Psoas muscle (tissue), 8 donors: ENCODE measurements around the gene RNF133. TPM values are rescaled to one million over a fixed set of nuclear protein-coding genes. Genes with fewer than 3 reads are reported as not detected.

Experiments
- ATAC-seq, 4 donors: fragments of 200-7000 bp; cut with Tn5 transposase; one replicate each; pipeline ENCODE4 v1.9.1; 2020; ENCODE audit warnings: moderate library complexity in 3 of 4, mild to moderate bottlenecking in 2 of 4
- DNase-seq, 2 donors: peaks; one replicate each; pipeline ENCODE4 v3.0.0-alpha.2; 2020
- H3K27ac ChIP-seq: fragments of 200-600 bp; one replicate; pipeline ENCODE4 v1.8.0; 2022
- H3K27me3 ChIP-seq, 3 donors: fragments of 200-600 bp in 1 of 3; one replicate each; pipeline versions ENCODE4 v1.6.1 to v1.8.0; 2013 to 2022; ENCODE audit warnings: low read length in 2 of 3, mild to moderate bottlenecking in 2 of 3, moderate library complexity in 1 of 3; ENCODE audit not compliant: insufficient read depth in 3 of 3
- H3K36me3 ChIP-seq, 2 donors: fragments of 200-600 bp in 1 of 2; one replicate each; pipeline versions ENCODE4 v1.6.1 to v1.8.0; 2013 to 2022; ENCODE audit warnings: low read depth in 1 of 2, mild to moderate bottlenecking in 1 of 2, moderate library complexity in 1 of 2; ENCODE audit not compliant: insufficient read depth in 1 of 2
- H3K4me1 ChIP-seq: fragments of 200-600 bp; one replicate; pipeline ENCODE4 v1.8.0; 2022
- H3K4me3 ChIP-seq: fragments of 200-600 bp; one replicate; pipeline ENCODE4 v1.8.0; 2022; ENCODE audit warnings: mild to moderate bottlenecking
- H3K9me3 ChIP-seq: fragments of 200-600 bp; one replicate; pipeline ENCODE4 v1.8.0; 2022
- CTCF ChIP-seq: fragments of 200-600 bp; IDR thresholded peaks from one replicate; pipeline ENCODE4 v1.8.0; 2022; ENCODE audit warnings: antibody characterized with exemption
- WGBS, 3 donors: extraction: QIAGEN DNeasy Blood & Tissue Kit; methylation state at CpG; one replicate each; pipeline versions ENCODE4 v1.1.6 to v1.1.7; 2013; 5-methylcytosine and 5-hydroxymethylcytosine counted together
- intact Hi-C, 2 donors: fragments of 100-400 bp; cut with DNase I; formaldehyde crosslinking; loops; one replicate each; pipeline versions ENCODE4 v1.11.0 to v1.14.2; 2022
- polyA plus RNA-seq, 3 donors: library from polyadenylated mRNA; stranded (reverse); fragments of 200-250 nt; gene quantifications; one replicate each; pipeline ENCODE4 v1.2.3, GENCODE V29; 2013
- total RNA-seq, 4 donors: library from RNA; stranded (reverse); fragmentation: NEBNext Ultra II Directional in 2 of 4; extraction: Animal tissue kit (Norgen Biotek cat#: 25700) in 2 of 4; gene quantifications; one replicate each; pipeline versions ENCODE4 v1.2.1 to v1.2.4, GENCODE V29; 2021 to 2023
- donor health status: healthy with polysubstance abuse.
- donor health status: DM: no; HTN: no; CAD: no; lungs with moderate emphysema.
- donor health status: Bipolar disorder and iron deficiency.
- donor health status: healthy.
- donor health status: DM: yes; HTN: yes; CAD: no.
- donor health status: DM: no; HTN: no; CAD: no.
- donor health status: DM: no; HTN: no; CAD: no.
- donor health status: DM: yes; HTN: yes; CAD: no.

Gene RNF133
- total and polyA plus RNA-seq, 7 donors: 0.16 TPM; not detected in 6

DNA sequence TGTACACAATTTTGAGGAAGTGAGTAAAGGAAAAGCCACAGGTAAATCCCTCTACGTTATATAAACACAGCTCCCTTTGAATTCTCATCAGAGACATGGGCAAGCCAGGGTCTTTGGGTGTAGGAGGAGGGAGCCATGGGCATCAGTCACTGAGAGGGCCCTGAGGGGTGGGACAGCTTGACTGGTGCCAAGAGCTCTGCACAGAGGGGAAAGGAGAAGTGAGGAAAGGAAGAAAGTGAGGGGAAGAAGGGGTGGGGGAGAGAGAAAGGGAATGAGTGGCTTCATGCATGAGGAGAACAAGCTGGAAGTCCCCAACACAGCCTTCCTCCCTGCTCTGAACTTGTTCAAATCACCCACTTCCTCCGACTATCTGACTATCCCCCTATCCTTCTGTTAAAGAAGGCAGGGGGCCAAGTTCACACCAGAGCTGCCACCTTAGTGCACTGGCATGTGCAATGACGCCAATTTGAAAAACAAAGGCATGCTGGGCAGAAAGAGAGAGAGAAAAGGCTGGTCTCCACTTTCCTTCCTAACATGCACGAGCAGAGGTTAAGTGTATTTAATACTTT, 20.2 kb upstream of the RNF133 start:
- WGBS, 3 donors: 61 to 70% (median 64%) methylated on average over 4 of the region's 4 CpGs
- H3K27me3 ChIP-seq: no peaks in the 10 kb centered on the region
- H3K36me3 ChIP-seq: no peaks in the 10 kb centered on the region
- no peak for DNase-seq
- intact Hi-C loops: no loop called here
- H3K9me3 ChIP-seq: no peaks in the 10 kb centered on the region
- no peak overlapping the region for H3K4me3 ChIP-seq
- no peak overlapping the region for H3K27ac ChIP-seq
- H3K4me1 ChIP-seq: no peaks in the 10 kb centered on the region
- no peak for ATAC-seq
- TF ChIP-seq CTCF: no peak

- Histone ChIP-seq H3K27ac (no peak overlapping the region), H3K4me3 (no peak overlapping the region), H3K27me3 (no peaks in the 10 kb centered on the region), H3K9me3 (no peaks in the 10 kb centered on the region), H3K36me3 (no peaks in the 10 kb centered on the region), H3K4me1 (no peaks in the 10 kb centered on the region)
- 91 to 95% (median 93%) methylated on average over 6 of the region's 6 CpGs for WGBS, 3 donors
- DNase-seq: no peak
- intact Hi-C loops: no loop called here
- no peak for TF ChIP-seq CTCF
- ATAC-seq: no peak
Measured at GRCh38 chr7:122717356-122718089, 18.6 kb upstream of the RNF133 start.

GRCh38 chr7:122715183-122715582, 16.3 kb upstream of the RNF133 start:
- ATAC-seq: no peak
- Histone ChIP-seq H3K36me3 (no peaks in the 10 kb centered on the region), H3K4me3 (no peak overlapping the region), H3K4me1 (no peaks in the 10 kb centered on the region), H3K27ac (no peak overlapping the region), H3K27me3 (no peaks in the 10 kb centered on the region), H3K9me3 (no peaks in the 10 kb centered on the region)
- intact Hi-C loops: no loop called here
- WGBS, 3 donors: 90 to 98% (median 92%) methylated on average over 3 of the region's 3 CpGs
- DNase-seq: no peak
- no peak for TF ChIP-seq CTCF

DNA sequence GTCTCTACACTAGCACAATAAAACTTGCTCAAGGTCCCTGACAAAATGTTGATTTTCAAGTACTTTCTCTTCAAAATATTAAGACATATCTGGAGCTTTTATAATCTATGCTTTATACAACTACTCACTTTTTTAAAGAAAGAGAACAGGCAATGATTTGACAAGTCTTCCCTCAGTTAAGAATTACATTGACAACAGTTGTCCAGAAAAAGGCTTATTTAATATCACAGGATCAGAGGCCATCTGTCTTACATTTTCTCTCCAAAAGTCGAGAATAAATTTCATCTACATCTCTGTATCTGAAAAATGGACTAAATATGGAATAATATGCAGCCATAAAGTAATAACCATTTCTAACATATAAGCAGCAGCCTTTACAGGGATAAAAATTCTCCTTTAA, 12.0 kb upstream of the RNF133 start:
- Histone ChIP-seq H3K4me3 (no peak overlapping the region), H3K4me1 (no peaks in the 10 kb centered on the region), H3K36me3 (no peaks in the 10 kb centered on the region), H3K9me3 (no peaks in the 10 kb centered on the region), H3K27ac (no peak overlapping the region), H3K27me3 (no peaks in the 10 kb centered on the region)
- intact Hi-C loops: no loop called here
- ATAC-seq (no peak), DNase-seq (no peak)
- TF ChIP-seq CTCF: no peak
- 58 to 78% (median 58%) methylated on average over 1 of the region's 1 CpG for WGBS, 3 donors
